Stimulated activated CD8-positive, alpha-beta memory T cell treated with anti-CD3 and anti-CD28 coated beads, Interleukin-4, amount 100 ng/mL, for 48 hours (primary cell): Measurements from ENCODE around the gene ZNF850.
A peak's percentile ranks its signal among the peaks of the same experiment; 100 is the strongest.
"Not testable (repeated sequence)": the region's sequence is repeated elsewhere in the genome, so short reads cannot be mapped to it uniquely, and the experiment has no call there.

Source experiments
- DNase-seq: peaks from one replicate; pipeline ENCODE4 v3.0.0-alpha.2; 2020

ZNF850 gene

GRCh38 chr19:36772311-36773222 is at the start of gene ZNF850:
TSS of gene ZNF850 (minus strand) at chr19:36772807. CDS start at chr19:36762606, 10,201 bp downstream.
- peak; percentile 95 for DNase-seq

- no peak for DNase-seq
Observed at GRCh38 chr19:36821758-36822157, 49.2 kb upstream of the ZNF850 start.

- DNase-seq: no peak
Observed at GRCh38 chr19:36819130-36819630, 46.6 kb upstream of the ZNF850 start.

- no peak for DNase-seq
Observed at GRCh38 chr19:36807029-36807428, 34.4 kb upstream of the ZNF850 start.

GRCh38 chr19:36805364-36805763 is 32.8 kb upstream of the ZNF850 start:
- DNase-seq: no peak

- DNase-seq: no peak
Observed at GRCh38 chr19:36797786-36798108, 25.1 kb upstream of the ZNF850 start.

GRCh38 chr19:36796714-36796992 is 24.0 kb upstream of the ZNF850 start:
- DNase-seq: no peak

- peak; percentile 29 for DNase-seq
Observed at GRCh38 chr19:36791420-36792141, 19.0 kb upstream of the ZNF850 start.

GRCh38 chr19:36775768-36776167 is 3.2 kb upstream of the ZNF850 start:
- DNase-seq: no peak

- no peak for DNase-seq
Observed at GRCh38 chr19:36773223-36773579, 594 bp upstream of the ZNF850 start.

- DNase-seq: peak; percentile 61
Observed at GRCh38 chr19:36771261-36772231, 1.1 kb downstream of the ZNF850 start.

- DNase-seq: no peak
Observed at GRCh38 chr19:36750066-36750691, 22.4 kb downstream of the ZNF850 start.

GRCh38 chr19:36749613-36750012 is 23.0 kb downstream of the ZNF850 start:
- DNase-seq: not testable (repeated sequence)

GRCh38 chr19:36748431-36749275 is 24.0 kb downstream of the ZNF850 start:
- no peak for DNase-seq

- no peak for DNase-seq
Observed at GRCh38 chr19:36747750-36748149, 24.9 kb downstream of the ZNF850 start.

GRCh38 chr19:36745870-36746269 is 26.7 kb downstream of the ZNF850 start:
- DNase-seq: no peak

- DNase-seq: not testable (repeated sequence)
Observed at GRCh38 chr19:36736166-36736565, 36.4 kb downstream of the ZNF850 start.

GRCh38 chr19:36719687-36720556 is 52.7 kb downstream of the ZNF850 start:
- no peak for DNase-seq

GRCh38 chr19:36709423-36709822 is 63.2 kb downstream of the ZNF850 start:
- no peak for DNase-seq

- DNase-seq: no peak
Observed at GRCh38 chr19:36707134-36707533, 65.5 kb downstream of the ZNF850 start.

GRCh38 chr19:36688058-36688457 is 84.5 kb downstream of the ZNF850 start:
- DNase-seq: no peak
